ENCODE data around the gene KDM7A. TPM values are rescaled to one million over a fixed set of nuclear protein-coding genes. Genes with fewer than 3 reads are reported as not detected.

The KDM7A gene
- total and polyA plus RNA-seq, 9 donors, result 3.8 to 13.2 (median 6.8) TPM

DNA sequence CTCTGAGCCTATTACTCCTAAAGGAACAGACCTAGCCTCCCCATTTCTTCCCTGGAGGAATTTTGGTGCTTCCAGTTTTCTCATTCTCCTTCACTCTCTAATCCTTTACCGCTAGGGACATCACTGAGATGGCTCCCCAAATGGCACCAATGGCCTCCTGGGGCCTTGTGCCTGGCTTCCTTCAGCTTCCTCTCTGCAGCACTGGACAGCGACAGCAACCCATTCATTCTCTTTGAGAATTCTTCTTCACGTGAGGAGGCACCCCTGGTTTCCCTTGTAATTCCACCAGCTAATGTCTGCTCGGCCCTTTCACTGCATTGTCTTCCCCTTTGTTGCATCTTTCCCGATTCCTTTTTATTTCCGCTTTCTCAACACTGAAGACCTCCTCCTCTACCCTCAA, 24.6 kb upstream of the KDM7A start:
- no peaks in the 10 kb centered on the region for H3K4me1 ChIP-seq (ENCODE audit: insufficient read depth)
- 78 to 81% (median 79%) methylated on average over 6 of the region's 6 CpGs for WGBS, 3 donors
- H3K9me3 ChIP-seq, result no peaks in the 10 kb centered on the region
- H3K27me3 ChIP-seq, result no peaks in the 10 kb centered on the region
- H3K4me3 ChIP-seq, result no peak overlapping the region
- no peak for DNase-seq
- H3K27ac ChIP-seq, result no peak overlapping the region
- intact Hi-C loops (cut with DNase I), result no loop called here
- H3K36me3 ChIP-seq, result no peaks in the 10 kb centered on the region
- TF ChIP-seq POLR2A (IDR thresholded peaks at IDR 0.05), result no peak
- TF ChIP-seq CTCF (IDR thresholded peaks at IDR 0.05), result no peak

DNA sequence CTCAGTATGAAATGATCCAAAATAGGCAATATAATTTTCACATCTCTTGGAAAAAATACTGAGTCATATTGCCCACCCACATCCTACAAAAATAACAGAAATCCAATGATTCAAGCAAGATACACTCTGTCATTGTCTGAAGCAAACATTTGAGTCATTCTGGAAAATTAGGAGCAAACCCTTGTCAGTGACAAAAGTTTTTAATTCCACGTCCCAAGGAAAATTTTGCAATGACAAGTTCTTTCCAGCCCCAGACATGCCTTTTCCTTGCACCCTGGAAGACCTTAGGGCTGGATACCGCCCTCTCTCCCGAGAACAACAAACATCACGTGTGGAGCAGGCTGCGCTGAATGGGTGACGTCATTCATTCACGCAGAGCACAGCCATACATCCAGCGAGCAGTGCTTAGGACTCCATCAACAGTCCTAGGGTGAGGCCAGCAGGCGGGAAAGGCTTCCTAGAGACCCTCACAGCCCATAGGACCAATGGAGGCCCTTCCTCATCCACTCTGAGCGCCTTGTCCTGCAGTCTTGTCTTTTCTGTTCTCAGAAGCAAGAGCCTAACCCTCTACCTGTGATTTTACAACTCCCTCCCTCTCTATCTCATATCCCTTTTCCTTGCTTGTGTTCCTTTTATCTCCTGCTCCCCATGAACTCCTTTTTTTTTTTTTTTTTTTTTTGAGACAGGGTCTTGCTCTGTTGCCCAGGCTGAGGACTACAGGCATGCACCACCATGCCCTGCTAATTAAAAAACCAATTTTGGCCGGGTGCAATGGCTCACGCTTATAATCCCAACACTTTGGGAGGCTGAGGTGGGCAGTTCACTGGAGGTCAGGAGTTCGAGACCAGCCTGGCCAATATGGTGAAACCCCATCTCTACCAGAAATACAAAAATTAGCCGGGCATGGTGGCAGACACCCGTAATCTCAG, 23.5 kb upstream of the KDM7A start:
- TF ChIP-seq POLR2A (IDR thresholded peaks at IDR 0.05) (no peak), CTCF (IDR thresholded peaks at IDR 0.05) (no peak), EP300 (IDR thresholded peaks at IDR 0.05) (no peak)
- H3K9me3 ChIP-seq, result no peaks in the 10 kb centered on the region
- H3K4me3 ChIP-seq, result no peak overlapping the region
- H3K27me3 ChIP-seq, result no peaks in the 10 kb centered on the region
- WGBS, 3 donors, result 70 to 75% (median 75%) methylated on average over 15 of the region's 15 CpGs
- no peaks in the 10 kb centered on the region for H3K4me1 ChIP-seq (ENCODE audit: insufficient read depth)
- H3K27ac ChIP-seq, result no peak overlapping the region
- intact Hi-C loops (cut with DNase I), result no loop called here
- DNase-seq, result no peak
- no peaks in the 10 kb centered on the region for H3K36me3 ChIP-seq

DNA sequence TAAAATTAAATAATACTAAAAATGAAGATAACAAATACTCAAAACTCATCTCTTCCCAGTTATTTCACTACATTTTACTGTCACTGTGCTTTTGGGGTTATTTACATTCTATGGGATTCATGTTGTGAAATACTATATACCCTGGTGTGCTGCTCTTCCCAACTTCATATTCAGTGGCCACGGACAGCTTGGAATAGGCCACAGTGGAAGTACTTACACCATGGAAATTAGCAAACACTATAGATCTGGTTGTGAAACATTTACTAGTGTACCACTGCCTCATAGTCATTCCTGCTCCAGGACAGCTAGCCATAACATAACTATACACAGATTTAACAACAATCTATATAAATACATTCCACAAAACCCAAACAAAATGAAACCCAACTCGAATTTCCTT, 21.2 kb upstream of the KDM7A start:
- H3K27me3 ChIP-seq, result no peaks in the 10 kb centered on the region
- intact Hi-C loops (cut with DNase I), result no loop called here
- H3K4me3 ChIP-seq, result no peak overlapping the region
- no peaks in the 10 kb centered on the region for H3K9me3 ChIP-seq
- no peak overlapping the region for H3K27ac ChIP-seq
- DNase-seq, result no peak
- no peaks in the 10 kb centered on the region for H3K4me1 ChIP-seq (ENCODE audit: insufficient read depth)
- TF ChIP-seq EP300 (IDR thresholded peaks at IDR 0.05) (no peak), CTCF (IDR thresholded peaks at IDR 0.05) (no peak), POLR2A (IDR thresholded peaks at IDR 0.05) (no peak)
- no peaks in the 10 kb centered on the region for H3K36me3 ChIP-seq
- 61 to 80% (median 66%) methylated on average over 2 of the region's 2 CpGs for WGBS, 3 donors

DNA sequence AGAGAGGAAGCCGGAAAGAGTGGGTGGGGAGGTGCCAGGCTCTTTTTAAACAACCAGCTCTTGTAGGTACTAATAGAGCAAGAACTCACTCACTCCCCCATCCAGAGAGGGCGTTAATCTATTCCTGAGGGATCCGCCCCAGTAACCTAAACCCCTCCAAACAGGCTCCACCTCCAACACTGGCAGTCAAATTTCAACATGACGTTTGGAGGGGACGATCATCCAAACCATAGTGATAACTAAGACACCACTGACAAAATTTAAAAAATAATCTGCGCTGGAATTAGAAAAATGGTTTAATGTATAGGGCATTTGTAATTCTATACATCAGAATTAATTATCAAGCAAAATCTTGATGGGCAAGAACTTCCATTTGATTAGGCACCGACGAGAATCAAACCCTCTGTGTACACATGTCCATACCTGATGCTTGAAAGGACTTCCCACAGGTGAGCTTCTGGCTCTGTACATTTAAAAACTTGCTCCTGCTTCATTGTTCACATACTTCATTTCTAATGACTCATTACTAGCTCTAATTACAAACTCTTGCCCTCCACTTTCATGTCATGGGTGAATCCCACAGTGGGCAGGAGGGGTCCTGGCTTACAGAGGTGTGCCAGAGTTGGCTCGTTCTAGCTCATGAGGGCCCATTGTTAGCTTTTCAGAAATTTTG, 20.6 kb upstream of the KDM7A start:
- 72 to 77% (median 73%) methylated on average over 9 of the region's 9 CpGs for WGBS, 3 donors
- TF ChIP-seq CTCF (IDR thresholded peaks at IDR 0.05), result no peak
- no peak for TF ChIP-seq EP300 (IDR thresholded peaks at IDR 0.05)
- no peak for TF ChIP-seq POLR2A (IDR thresholded peaks at IDR 0.05)
- no peak for DNase-seq
- no peak overlapping the region for H3K27ac ChIP-seq
- no peaks in the 10 kb centered on the region for H3K27me3 ChIP-seq
- intact Hi-C loops (cut with DNase I), result no loop called here
- H3K4me3 ChIP-seq, result no peak overlapping the region
- no peaks in the 10 kb centered on the region for H3K9me3 ChIP-seq
- H3K4me1 ChIP-seq (ENCODE audit: insufficient read depth), result no peaks in the 10 kb centered on the region
- no peaks in the 10 kb centered on the region for H3K36me3 ChIP-seq

All from ovary (tissue), 9 donors.